H9 (cell line): Measurements from ENCODE around the gene LMO1. TPM values are rescaled to one million over a fixed set of nuclear protein-coding genes. Genes with fewer than 3 reads are reported as not detected.

ENCODE experiments used
- DNase-seq: peaks from one replicate; pipeline ENCODE4 v3.0.0-alpha.2; 2017
- H2AFZ ChIP-seq: one replicate; pipeline ENCODE4 v1.6.1; 2013; ENCODE audit warnings: mild to moderate bottlenecking, low read length, control low read depth, moderate library complexity
- H2AK5ac ChIP-seq: 2 replicates; pipeline ENCODE4 v1.6.1; 2013; ENCODE audit warnings: low read length, control low read depth, mixed read lengths; ENCODE audit not compliant: insufficient read length
- H2BK120ac ChIP-seq: one replicate; pipeline ENCODE4 v1.6.1; 2013; ENCODE audit warnings: low read depth, mild to moderate bottlenecking, low read length, control low read depth, inconsistent platforms; ENCODE audit not compliant: poor library complexity, severe bottlenecking
- H2BK12ac ChIP-seq: 2 replicates; pipeline ENCODE4 v1.6.1; 2013; ENCODE audit warnings: low read length, control low read depth, mixed read lengths, low read depth; ENCODE audit not compliant: insufficient read length
- H2BK15ac ChIP-seq: 2 replicates; pipeline ENCODE4 v1.6.1; 2013; ENCODE audit warnings: low read depth, low read length, control low read depth
- H2BK20ac ChIP-seq: one replicate; pipeline ENCODE4 v1.6.1; 2013; ENCODE audit warnings: low read depth, mild to moderate bottlenecking, low read length, control low read depth, inconsistent platforms; ENCODE audit not compliant: poor library complexity, severe bottlenecking
- H2BK5ac ChIP-seq: 2 replicates; pipeline ENCODE4 v1.6.1; 2013; ENCODE audit warnings: low read length, control low read depth, mixed read lengths; ENCODE audit not compliant: insufficient read length
- H3K14ac ChIP-seq: 2 replicates; pipeline ENCODE4 v1.6.1; 2013; ENCODE audit warnings: low read length, control low read depth; ENCODE audit not compliant: insufficient read depth
- H3K18ac ChIP-seq: 2 replicates; pipeline ENCODE4 v1.6.1; 2013; ENCODE audit warnings: low read depth, mild to moderate bottlenecking, mixed read lengths, low read length, control low read depth; ENCODE audit not compliant: insufficient read length
- H3K23ac ChIP-seq: 2 replicates; pipeline ENCODE4 v1.6.1; 2013; ENCODE audit warnings: low read length, control low read depth, mixed read lengths, low read depth; ENCODE audit not compliant: insufficient read length
- H3K23me2 ChIP-seq: 2 replicates; pipeline ENCODE4 v1.6.1; 2013; ENCODE audit warnings: low read depth, mild to moderate bottlenecking, mixed read lengths, low read length, control low read depth; ENCODE audit not compliant: insufficient read length, poor library complexity, severe bottlenecking
- H3K27ac ChIP-seq: 2 replicates; pipeline ENCODE4 v1.5.1; 2013; ENCODE audit warnings: low read length, control low read depth, mixed read lengths, low read depth; ENCODE audit not compliant: insufficient read length
- H3K27me3 ChIP-seq: 2 replicates; pipeline ENCODE4 v1.6.1; 2013; ENCODE audit warnings: low read length, control low read depth, inconsistent platforms; ENCODE audit not compliant: insufficient read depth
- H3K4ac ChIP-seq: 2 replicates; pipeline ENCODE4 v1.6.1; 2013; ENCODE audit warnings: low read depth, mild to moderate bottlenecking, control low read depth, inconsistent platforms, low read length, moderate library complexity
- H3K4me1 ChIP-seq: 2 replicates; pipeline ENCODE4 v1.6.1; 2013; ENCODE audit warnings: low read length, control low read depth, inconsistent platforms; ENCODE audit not compliant: insufficient read depth
- H3K4me2 ChIP-seq: 2 replicates; pipeline ENCODE4 v1.6.1; 2013; ENCODE audit warnings: low read length, control low read depth, mixed read lengths; ENCODE audit not compliant: insufficient read length, insufficient read depth
- H3K56ac ChIP-seq: 2 replicates; pipeline ENCODE4 v1.6.1; 2013; ENCODE audit warnings: low read depth, mild to moderate bottlenecking, mixed read lengths, low read length, control low read depth; ENCODE audit not compliant: insufficient read length
- H3K79me1 ChIP-seq: 2 replicates; pipeline ENCODE4 v1.6.1; 2013; ENCODE audit warnings: low read depth, mild to moderate bottlenecking, moderate library complexity, low read length, control low read depth, inconsistent platforms; ENCODE audit not compliant: insufficient read depth, poor library complexity, severe bottlenecking
- H3K79me2 ChIP-seq: 2 replicates; pipeline ENCODE4 v1.6.1; 2013; ENCODE audit warnings: low read length, control low read depth, inconsistent platforms; ENCODE audit not compliant: insufficient read depth
- H3K9ac ChIP-seq: 2 replicates; pipeline ENCODE4 v1.6.1; 2013; ENCODE audit warnings: low read length, control low read depth, mixed read lengths; ENCODE audit not compliant: insufficient read length; ENCODE audit errors: extremely low read depth
- H3K9me3 ChIP-seq: one replicate; pipeline ENCODE4 v1.6.1; 2013; ENCODE audit warnings: low read depth, low read length, inconsistent platforms; ENCODE audit not compliant: control insufficient read depth
- H3T11ph ChIP-seq: one replicate; pipeline ENCODE4 v1.6.1; 2013; ENCODE audit warnings: mild to moderate bottlenecking, low read length, control low read depth, inconsistent platforms
- H4K20me1 ChIP-seq: one replicate; pipeline ENCODE4 v1.6.1; 2013; ENCODE audit not compliant: control insufficient read depth, insufficient read length, insufficient read depth
- H4K5ac ChIP-seq: 2 replicates; pipeline ENCODE4 v1.6.1; 2013; ENCODE audit warnings: low read depth, mild to moderate bottlenecking, mixed read lengths, low read length, control low read depth; ENCODE audit not compliant: insufficient read length
- H4K8ac ChIP-seq: replicated peaks from 2 replicates; pipeline ENCODE4 v1.6.1; 2013; ENCODE audit warnings: low read length, control low read depth, mixed read lengths, low read depth; ENCODE audit not compliant: insufficient read length
- H4K91ac ChIP-seq: 2 replicates; pipeline ENCODE4 v1.6.1; 2013; ENCODE audit warnings: low read depth, mild to moderate bottlenecking, moderate library complexity, mixed read lengths, low read length, control low read depth; ENCODE audit not compliant: insufficient read length
- H3K27ac Mint-ChIP-seq, 3 experiments: 2 replicates in 2 of 3; 3 replicates in 1 of 3; pipeline ENCODE4 v1.8.0; 2020 to 2021; ENCODE audit warnings: mixed read lengths in 3 of 3, mild to moderate bottlenecking in 1 of 3, moderate library complexity in 1 of 3
- H3K27me3 Mint-ChIP-seq: 2 replicates; pipeline ENCODE4 v1.8.0; 2021; ENCODE audit warnings: low read depth, mild to moderate bottlenecking, moderate library complexity, mixed read lengths
- H3K36me3 Mint-ChIP-seq, 3 experiments: 2 replicates in 2 of 3; 3 replicates in 1 of 3; pipeline ENCODE4 v1.8.0; 2020 to 2021; ENCODE audit warnings: low read depth in 3 of 3, mixed read lengths in 3 of 3; ENCODE audit not compliant: insufficient read depth in 1 of 3
- H3K4me1 Mint-ChIP-seq, 2 experiments: 2 replicates each; pipeline ENCODE4 v1.8.0; 2020; ENCODE audit warnings: mixed read lengths in 2 of 2
- H3K4me3 Mint-ChIP-seq, 2 experiments: 2 replicates in 1 of 2; 3 replicates in 1 of 2; pipeline ENCODE4 v1.8.0; 2020 to 2021; ENCODE audit warnings: mild to moderate bottlenecking in 2 of 2, mixed read lengths in 2 of 2, moderate library complexity in 1 of 2
- H3K9me3 Mint-ChIP-seq, 2 experiments: 2 replicates in 1 of 2; 3 replicates in 1 of 2; pipeline ENCODE4 v1.8.0; 2020; ENCODE audit warnings: mild to moderate bottlenecking in 2 of 2, mixed read lengths in 2 of 2, moderate library complexity in 1 of 2
- WGBS: extraction: QIAGEN DNeasy Blood & Tissue Kit; methylation state at CpG from one replicate; pipeline ENCODE4 v1.1.7; 2013; ENCODE audit warnings: missing lambda C conversion rate, low lambda C conversion rate, mixed read lengths; ENCODE audit not compliant: insufficient read length; ENCODE audit errors: extremely low coverage; 5-methylcytosine and 5-hydroxymethylcytosine counted together
- total RNA-seq: library from RNA; stranded (reverse); gene quantifications from 2 replicates; pipeline ENCODE4 v1.2.1, GENCODE V29; 2021
- TF ChIP-seq, protein P1 (sequence below): fragments of 200-600 bp; sonication (generic); conservative IDR thresholded peaks from 3 replicates; pipeline ENCODE4 v1.8.0; 2021; ENCODE audit warnings: antibody characterized with exemption, mild to moderate bottlenecking

LMO1 gene
- total RNA-seq, 1 experiment from 2014 or later, result 0.50 TPM

GRCh38 chr11:8288824-8289491 lies 25.3 kb upstream of the LMO1 start:
- no peak overlapping the region for H2AFZ ChIP-seq
- H3K23me2 ChIP-seq, result no peaks in the 10 kb centered on the region
- no CpG with 5 or more reads among the region's 13 CpGs for WGBS

More at GRCh38 chr11:8288824-8289491, 25.3 kb upstream of the LMO1 start:
- Histone ChIP-seq H3K4ac (no peak overlapping the region), H3K23ac (no peak overlapping the region), H2BK20ac (no peak overlapping the region), H3K4me1 (no peaks in the 10 kb centered on the region), H4K8ac (no peak overlapping the region), H2BK5ac (no peak overlapping the region), H3K4me2 (no peak overlapping the region), H3K27ac (no peak overlapping the region), H3K27me3 (no peaks in the 10 kb centered on the region), H3T11ph (no peak overlapping the region), H3K18ac (no peak overlapping the region), H2BK15ac (no peak overlapping the region), H3K14ac (no peak overlapping the region), H2BK120ac (no peak overlapping the region), H3K79me2 (no peaks in the 10 kb centered on the region), H3K9me3 (no peaks in the 10 kb centered on the region), H4K5ac (no peak overlapping the region), H3K56ac (no peak overlapping the region), H3K79me1 (no peaks in the 10 kb centered on the region), H2AK5ac (no peak overlapping the region), H4K20me1 (no peaks in the 10 kb centered on the region), H3K9ac (no peak overlapping the region), H2BK12ac (no peak overlapping the region), H4K91ac (no peak overlapping the region)
- Mint-ChIP-seq H3K36me3 (no peaks in the 10 kb centered on the region), H3K9me3 (no peaks in the 10 kb centered on the region; a peak in 1 of 5 replicates), H3K27me3 (peaks cover 16% of the 10 kb centered on the region), H3K27ac (peak overlapping the region in 1 of 3 experiments; percentile 21; a peak in 2 of 7 replicates), H3K4me3 (no peak overlapping the region), H3K4me1 (peaks cover 11 to 31% of the 10 kb centered on the region in 2 experiments)
- TF ChIP-seq, protein P1, sequence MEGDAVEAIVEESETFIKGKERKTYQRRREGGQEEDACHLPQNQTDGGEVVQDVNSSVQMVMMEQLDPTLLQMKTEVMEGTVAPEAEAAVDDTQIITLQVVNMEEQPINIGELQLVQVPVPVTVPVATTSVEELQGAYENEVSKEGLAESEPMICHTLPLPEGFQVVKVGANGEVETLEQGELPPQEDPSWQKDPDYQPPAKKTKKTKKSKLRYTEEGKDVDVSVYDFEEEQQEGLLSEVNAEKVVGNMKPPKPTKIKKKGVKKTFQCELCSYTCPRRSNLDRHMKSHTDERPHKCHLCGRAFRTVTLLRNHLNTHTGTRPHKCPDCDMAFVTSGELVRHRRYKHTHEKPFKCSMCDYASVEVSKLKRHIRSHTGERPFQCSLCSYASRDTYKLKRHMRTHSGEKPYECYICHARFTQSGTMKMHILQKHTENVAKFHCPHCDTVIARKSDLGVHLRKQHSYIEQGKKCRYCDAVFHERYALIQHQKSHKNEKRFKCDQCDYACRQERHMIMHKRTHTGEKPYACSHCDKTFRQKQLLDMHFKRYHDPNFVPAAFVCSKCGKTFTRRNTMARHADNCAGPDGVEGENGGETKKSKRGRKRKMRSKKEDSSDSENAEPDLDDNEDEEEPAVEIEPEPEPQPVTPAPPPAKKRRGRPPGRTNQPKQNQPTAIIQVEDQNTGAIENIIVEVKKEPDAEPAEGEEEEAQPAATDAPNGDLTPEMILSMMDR, result no peak
- peak; percentile 17 for DNase-seq
